GM19240 (cell line): ENCODE data around the gene MKLN1.

ENCODE experiments used
- DNase-seq: peaks from one replicate; pipeline ENCODE4 v3.0.0; 2011; ENCODE audit warnings: low spot score; ENCODE audit not compliant: insufficient read length

The MKLN1 gene

DNA sequence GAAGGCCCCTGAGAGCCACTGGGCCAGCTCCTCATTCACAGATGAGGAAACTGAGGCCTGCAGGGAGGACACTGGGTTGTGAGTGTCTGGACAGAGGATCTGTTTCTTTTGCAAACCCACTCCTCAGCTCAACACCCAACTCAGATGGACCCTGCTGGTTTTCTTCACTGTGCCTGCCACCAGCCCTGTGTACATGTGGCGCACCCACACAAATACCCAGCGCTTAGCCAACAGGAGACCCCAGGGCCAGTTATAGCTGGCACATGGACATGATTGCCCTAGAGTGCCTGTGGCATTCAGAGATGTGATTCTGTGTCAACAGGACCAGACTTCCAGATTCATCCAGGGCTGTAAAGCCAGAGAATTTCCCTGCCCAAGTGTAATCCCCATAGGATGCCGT lies 216.3 kb downstream of the MKLN1 start:
- no peak for DNase-seq

DNA sequence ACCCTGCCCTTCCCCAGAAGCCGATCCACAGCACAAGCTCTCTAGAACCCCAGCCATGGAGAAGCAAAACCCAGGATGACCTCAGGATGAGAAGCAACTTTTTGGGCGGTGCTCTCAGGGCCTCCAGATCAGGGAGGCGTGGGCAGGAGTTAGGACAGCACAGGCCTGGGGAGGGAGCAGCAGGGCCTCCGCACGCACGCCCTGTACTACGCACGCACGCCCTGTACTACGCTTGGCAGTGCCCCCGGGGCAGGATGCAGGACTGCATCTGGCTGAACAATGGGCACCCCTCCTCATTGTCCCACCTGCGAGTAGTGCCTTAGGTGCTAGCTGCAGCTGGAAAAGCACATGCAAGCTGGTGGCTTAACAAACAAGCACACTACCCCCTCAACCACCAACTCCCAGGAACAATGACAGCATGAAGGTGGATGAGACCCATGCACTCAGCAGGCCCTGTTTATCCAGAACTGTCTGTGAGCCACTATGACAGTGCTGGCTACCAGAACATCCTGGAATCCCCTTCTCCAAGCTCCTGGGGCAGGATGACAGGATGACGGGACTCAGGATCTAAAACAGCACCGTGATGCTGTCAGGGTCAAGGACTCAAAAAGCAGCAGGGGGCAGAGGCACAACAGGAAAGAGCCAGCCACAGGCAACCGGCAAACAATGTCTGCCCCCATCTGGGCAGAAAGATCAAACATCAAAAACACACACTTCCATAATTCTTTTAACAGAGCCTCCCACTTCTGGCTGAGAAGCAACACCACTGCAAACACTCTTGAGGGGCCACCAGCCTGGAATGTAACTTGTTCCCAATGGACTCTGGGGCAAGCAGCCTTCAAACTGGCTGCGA lies 217.0 kb downstream of the MKLN1 start:
- DNase-seq, result no peak

- DNase-seq, result no peak
These were observed 218.4 kb downstream of the MKLN1 start for GRCh38 chr7:131546126-131546525.
